ENCODE measurements around the gene NHEJ1.

The NHEJ1 gene

DNA sequence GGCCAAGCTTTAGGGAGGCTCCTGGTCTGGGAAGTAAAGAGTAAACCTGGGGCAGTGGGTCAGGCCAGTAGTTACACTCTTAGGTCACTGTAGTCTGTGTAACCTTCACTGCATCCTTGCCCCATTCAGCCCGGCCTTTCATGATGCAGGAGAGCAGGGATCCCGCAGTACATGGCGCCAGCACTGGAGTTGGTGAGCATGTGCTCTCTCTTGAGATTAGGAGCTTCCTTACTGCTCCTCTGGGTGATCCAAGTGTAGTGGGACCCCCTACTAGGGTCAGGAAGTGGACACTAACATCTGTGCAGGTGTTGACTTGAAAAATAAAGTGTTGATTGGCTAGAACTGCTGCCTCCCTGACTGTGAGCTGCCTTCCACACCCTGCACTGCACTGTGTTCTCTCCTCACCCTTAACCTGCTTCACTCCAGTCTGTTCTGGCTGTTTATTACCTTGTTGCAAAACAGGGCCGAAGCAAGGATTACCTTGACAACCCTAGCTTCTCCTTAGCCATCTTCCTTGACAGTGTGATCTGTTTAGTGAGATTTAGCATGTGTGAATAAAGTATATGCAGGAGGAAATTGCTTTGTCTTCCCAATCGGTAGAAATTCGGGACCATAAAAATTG is 22.6 kb upstream of the NHEJ1 start:
- TF ChIP-seq, protein P1, sequence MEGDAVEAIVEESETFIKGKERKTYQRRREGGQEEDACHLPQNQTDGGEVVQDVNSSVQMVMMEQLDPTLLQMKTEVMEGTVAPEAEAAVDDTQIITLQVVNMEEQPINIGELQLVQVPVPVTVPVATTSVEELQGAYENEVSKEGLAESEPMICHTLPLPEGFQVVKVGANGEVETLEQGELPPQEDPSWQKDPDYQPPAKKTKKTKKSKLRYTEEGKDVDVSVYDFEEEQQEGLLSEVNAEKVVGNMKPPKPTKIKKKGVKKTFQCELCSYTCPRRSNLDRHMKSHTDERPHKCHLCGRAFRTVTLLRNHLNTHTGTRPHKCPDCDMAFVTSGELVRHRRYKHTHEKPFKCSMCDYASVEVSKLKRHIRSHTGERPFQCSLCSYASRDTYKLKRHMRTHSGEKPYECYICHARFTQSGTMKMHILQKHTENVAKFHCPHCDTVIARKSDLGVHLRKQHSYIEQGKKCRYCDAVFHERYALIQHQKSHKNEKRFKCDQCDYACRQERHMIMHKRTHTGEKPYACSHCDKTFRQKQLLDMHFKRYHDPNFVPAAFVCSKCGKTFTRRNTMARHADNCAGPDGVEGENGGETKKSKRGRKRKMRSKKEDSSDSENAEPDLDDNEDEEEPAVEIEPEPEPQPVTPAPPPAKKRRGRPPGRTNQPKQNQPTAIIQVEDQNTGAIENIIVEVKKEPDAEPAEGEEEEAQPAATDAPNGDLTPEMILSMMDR (IDR thresholded peaks at IDR 0.05; ENCODE audit: insufficient read depth, low read length, missing control alignments) = no peak
- no peak overlapping the region for H3K4me3 ChIP-seq (ENCODE audit: low read depth, low read length)
- DNase-seq (ENCODE audit: low read depth, low spot score) = no peak
- ChIA-PET CTCF (interaction anchor here (1.5 to 5.8 kb wide), 4 partner anchors 12 to 111 kb away, joined by 3 to 37 read pairs (median 16); partner anchors contain the start of gene SLC23A3), POLR2A (interaction anchor here (2.9 kb wide), 1 partner anchor 23 kb away, joined by 6 read pairs; the partner anchor contains the start of gene ZFAND2B)

DNA sequence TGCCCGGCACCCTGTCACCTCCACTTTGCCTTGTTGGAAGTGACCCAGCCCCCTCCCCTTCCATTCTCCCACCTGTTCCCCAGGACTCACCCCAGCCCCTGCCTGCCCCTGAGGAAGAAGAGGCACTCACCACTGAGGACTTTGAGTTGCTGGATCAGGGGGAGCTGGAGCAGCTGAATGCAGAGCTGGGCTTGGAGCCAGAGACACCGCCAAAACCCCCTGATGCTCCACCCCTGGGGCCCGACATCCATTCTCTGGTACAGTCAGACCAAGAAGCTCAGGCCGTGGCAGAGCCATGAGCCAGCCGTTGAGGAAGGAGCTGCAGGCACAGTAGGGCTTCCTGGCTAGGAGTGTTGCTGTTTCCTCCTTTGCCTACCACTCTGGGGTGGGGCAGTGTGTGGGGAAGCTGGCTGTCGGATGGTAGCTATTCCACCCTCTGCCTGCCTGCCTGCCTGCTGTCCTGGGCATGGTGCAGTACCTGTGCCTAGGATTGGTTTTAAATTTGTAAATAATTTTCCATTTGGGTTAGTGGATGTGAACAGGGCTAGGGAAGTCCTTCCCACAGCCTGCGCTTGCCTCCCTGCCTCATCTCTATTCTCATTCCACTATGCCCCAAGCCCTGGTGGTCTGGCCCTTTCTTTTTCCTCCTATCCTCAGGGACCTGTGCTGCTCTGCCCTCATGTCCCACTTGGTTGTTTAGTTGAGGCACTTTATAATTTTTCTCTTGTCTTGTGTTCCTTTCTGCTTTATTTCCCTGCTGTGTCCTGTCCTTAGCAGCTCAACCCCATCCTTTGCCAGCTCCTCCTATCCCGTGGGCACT is 21.9 kb upstream of the NHEJ1 start:
- no peak overlapping the region for H3K4me3 ChIP-seq (ENCODE audit: low read depth, low read length)
- TF ChIP-seq, protein P1 (IDR thresholded peaks at IDR 0.05; ENCODE audit: insufficient read depth, low read length, missing control alignments) = no peak
- CTCF ChIA-PET = interaction anchor here (0.8 to 5.8 kb wide), 8 partner anchors 10 to 112 kb away, joined by 3 to 37 read pairs (median 3); partner anchors contain the start of gene SLC23A3
- no peak for DNase-seq (ENCODE audit: low read depth, low spot score)
- POLR2A ChIA-PET = interaction anchor here (2.9 kb wide), 1 partner anchor 24 kb away, joined by 6 read pairs; the partner anchor contains the start of gene ZFAND2B

DNA sequence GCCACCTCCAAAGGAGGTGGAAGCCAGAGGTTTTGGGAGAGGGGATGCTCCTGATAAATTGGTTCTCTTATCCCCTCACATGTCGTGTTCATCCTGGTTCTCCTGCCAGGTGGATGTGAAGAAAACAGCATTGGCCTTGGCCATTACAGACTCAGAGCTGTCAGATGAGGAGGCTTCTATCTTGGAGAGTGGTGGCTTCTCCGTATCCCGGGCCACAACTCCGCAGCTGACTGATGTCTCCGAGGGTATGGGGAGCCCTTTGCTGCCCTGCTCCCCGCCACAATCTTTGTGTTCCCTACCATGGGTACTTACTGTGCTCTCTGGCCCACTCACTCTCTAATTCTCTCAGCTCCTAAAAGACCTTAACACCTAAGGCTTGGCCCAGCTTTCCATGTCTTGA is 20.9 kb upstream of the NHEJ1 start:
- TF ChIP-seq, protein P1 (IDR thresholded peaks at IDR 0.05; ENCODE audit: insufficient read depth, low read length, missing control alignments) = no peak
- ChIA-PET CTCF (interaction anchor here (0.8 to 5.8 kb wide), 7 partner anchors 11 to 186 kb away, joined by 3 to 37 read pairs (median 3); partner anchors contain the start of gene SLC23A3), POLR2A (interaction anchor here (2.9 kb wide), 1 partner anchor 25 kb away, joined by 6 read pairs; the partner anchor contains the start of gene ZFAND2B)
- H3K4me3 ChIP-seq (ENCODE audit: low read depth, low read length) = no peak overlapping the region
- no peak for DNase-seq (ENCODE audit: low read depth, low spot score)

DNA sequence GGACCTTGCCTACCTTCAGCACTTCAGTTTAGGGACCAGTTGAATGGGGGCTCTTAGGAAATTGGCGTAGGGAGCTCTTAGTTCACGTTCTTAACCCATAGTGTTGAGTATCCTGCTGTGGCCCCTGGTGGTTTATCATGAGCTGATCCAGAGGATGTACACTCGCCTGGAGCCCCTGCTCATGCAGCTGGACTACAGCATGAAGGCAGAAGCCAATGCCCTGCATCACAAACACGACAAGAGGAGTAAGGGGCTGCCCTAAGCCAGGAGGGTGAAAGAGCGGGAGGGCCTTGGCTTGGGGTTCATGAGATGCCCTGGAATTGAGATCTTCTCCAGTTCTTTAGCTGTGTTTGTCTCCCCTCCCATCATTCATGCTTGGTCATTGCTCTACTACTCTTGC is 20.3 kb upstream of the NHEJ1 start:
- POLR2A ChIA-PET = no interaction called here
- no peak overlapping the region for H3K4me3 ChIP-seq (ENCODE audit: low read depth, low read length)
- CTCF ChIA-PET = interaction anchor here (0.8 to 5.8 kb wide), 8 partner anchors 8 to 186 kb away, joined by 3 to 37 read pairs (median 4); partner anchors contain the start of gene SLC23A3
- DNase-seq (ENCODE audit: low read depth, low spot score) = no peak
- TF ChIP-seq, protein P1 (IDR thresholded peaks at IDR 0.05; ENCODE audit: insufficient read depth, low read length, missing control alignments) = no peak

DNA sequence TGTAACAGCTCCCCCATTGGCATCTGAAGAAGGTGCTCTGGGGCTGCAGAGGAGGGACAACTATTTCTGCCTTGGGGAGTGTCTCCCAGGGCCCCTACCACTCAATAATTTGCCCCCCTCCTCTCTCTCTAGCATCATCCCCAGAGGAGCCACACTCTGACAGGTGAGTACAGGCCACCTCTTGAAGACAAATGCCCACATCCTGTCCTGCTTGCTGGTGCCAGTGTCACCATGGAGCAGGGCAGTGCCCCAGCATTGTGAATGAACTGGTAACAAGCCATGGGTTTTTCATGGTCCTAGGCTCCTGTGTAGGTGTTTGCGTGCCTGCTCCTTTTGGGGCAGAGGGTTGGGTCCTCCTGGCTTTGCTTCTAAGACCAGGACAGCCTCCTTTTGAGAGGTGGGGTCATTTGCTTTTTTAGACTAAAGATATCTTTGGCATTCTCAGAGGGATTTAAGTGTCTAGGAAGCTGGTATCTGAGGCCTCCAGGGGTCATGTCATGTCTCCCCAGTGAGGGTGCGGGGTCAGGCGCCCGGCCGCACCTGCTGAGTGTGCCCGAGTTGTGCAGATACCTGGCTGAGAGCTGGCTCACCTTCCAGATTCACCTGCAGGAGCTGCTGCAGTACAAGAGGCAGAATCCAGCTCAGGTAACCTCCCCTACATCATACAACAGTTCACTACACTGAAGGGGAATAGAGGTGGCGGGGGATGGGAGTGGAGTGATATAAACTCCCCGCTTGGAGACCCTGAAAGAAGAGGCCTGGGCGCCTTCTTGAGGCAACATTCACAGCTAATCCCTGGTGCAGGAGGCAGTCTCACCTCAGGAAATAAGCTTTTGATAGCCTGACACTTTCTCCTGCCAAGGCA is 19.2 kb upstream of the NHEJ1 start:
- TF ChIP-seq, protein P1 (IDR thresholded peaks at IDR 0.05; ENCODE audit: insufficient read depth, low read length, missing control alignments) = no peak
- CTCF ChIA-PET = interaction anchor here (0.8 to 5.8 kb wide), 11 partner anchors 9 to 185 kb away, joined by 3 to 37 read pairs (median 3); partner anchors contain the start of gene SLC23A3
- no peak for DNase-seq (ENCODE audit: low read depth, low spot score)
- peak overlapping the region; percentile 23 for H3K4me3 ChIP-seq (ENCODE audit: low read depth, low read length)
- POLR2A ChIA-PET = no interaction called here
